Gastrocnemius medialis (tissue), 4 donors: ENCODE measurements around the gene CCDC91.

Source experiments
- CTCF ChIP-seq, 5 experiments: fragments of 450-650 bp in 3 of 5; fragments of 200-600 bp in 2 of 5; sonication (generic) in 2 of 5; IDR thresholded peaks in 4 of 5; conservative IDR thresholded peaks in 1 of 5; 1 replicate in 4 of 5; 2 replicates in 1 of 5; pipeline ENCODE4 v1.5.1; 2016 to 2019; ENCODE audit warnings: antibody characterized with exemption in 5 of 5, mild to moderate bottlenecking in 3 of 5, moderate library complexity in 3 of 5
- POLR2A ChIP-seq, 2 donors: fragments of 450-650 bp; IDR thresholded peaks; one replicate each; pipeline ENCODE4 v1.6.1; 2017; ENCODE audit warnings: antibody characterized with exemption in 2 of 2, mild to moderate bottlenecking in 2 of 2, moderate library complexity in 2 of 2

GRCh38 chr12:28383368-28383767, 193.1 kb downstream of the CCDC91 start:
- TF ChIP-seq CTCF (IDR thresholded peaks at IDR 0.05 in 4 of 5, conservative IDR thresholded peaks at IDR 0.05 in 1 of 5) (no peak), POLR2A (IDR thresholded peaks at IDR 0.05) (no peak)
